Measurements from ENCODE around the gene CACNA1C.

The CACNA1C gene

GRCh38 chr12:2633176-2633824 is 580.5 kb downstream of the CACNA1C start:
- DNase-seq (ENCODE audit: low read depth in 3 of 3, low spot score in 1 of 3): no peak

GRCh38 chr12:2633825-2634200 is 581.0 kb downstream of the CACNA1C start:
- DNase-seq (ENCODE audit: low read depth in 3 of 3, low spot score in 1 of 3): no peak

- no peak for DNase-seq (ENCODE audit: low read depth in 3 of 3, low spot score in 1 of 3)
These were observed 581.7 kb downstream of the CACNA1C start for GRCh38 chr12:2634471-2634870.

- no peak for DNase-seq (ENCODE audit: low read depth in 3 of 3, low spot score in 1 of 3)
These were observed 584.1 kb downstream of the CACNA1C start for GRCh38 chr12:2636741-2637340.

GRCh38 chr12:2637371-2637770 is 584.6 kb downstream of the CACNA1C start:
- no peak for DNase-seq (ENCODE audit: low read depth in 3 of 3, low spot score in 1 of 3)

GRCh38 chr12:2638273-2639019 is 585.7 kb downstream of the CACNA1C start:
- DNase-seq (ENCODE audit: low read depth in 3 of 3, low spot score in 1 of 3): no peak

- no peak for DNase-seq (ENCODE audit: low read depth in 3 of 3, low spot score in 1 of 3)
These were observed 586.2 kb downstream of the CACNA1C start for GRCh38 chr12:2639020-2639298.

- no peak for DNase-seq (ENCODE audit: low read depth in 3 of 3, low spot score in 1 of 3)
These were observed 587.5 kb downstream of the CACNA1C start for GRCh38 chr12:2640281-2640680.

GRCh38 chr12:2640709-2641108 is 587.9 kb downstream of the CACNA1C start:
- DNase-seq (ENCODE audit: low read depth in 3 of 3, low spot score in 1 of 3): no peak

GRCh38 chr12:2641207-2641606 is 588.4 kb downstream of the CACNA1C start:
- DNase-seq (ENCODE audit: low read depth in 3 of 3, low spot score in 1 of 3): no peak

GRCh38 chr12:2641761-2642160 is 589.0 kb downstream of the CACNA1C start:
- no peak for DNase-seq (ENCODE audit: low read depth in 3 of 3, low spot score in 1 of 3)

- no peak for DNase-seq (ENCODE audit: low read depth in 3 of 3, low spot score in 1 of 3)
These were observed 589.5 kb downstream of the CACNA1C start for GRCh38 chr12:2642176-2642892.

- DNase-seq (ENCODE audit: low read depth in 3 of 3, low spot score in 1 of 3): no peak
These were observed 590.2 kb downstream of the CACNA1C start for GRCh38 chr12:2642896-2643425.

GRCh38 chr12:2643576-2644135 is 590.9 kb downstream of the CACNA1C start:
- no peak for DNase-seq (ENCODE audit: low read depth in 3 of 3, low spot score in 1 of 3)

GRCh38 chr12:2644683-2645405 is 592.1 kb downstream of the CACNA1C start:
- DNase-seq (ENCODE audit: low read depth in 3 of 3, low spot score in 1 of 3): no peak

GRCh38 chr12:2645460-2645859 is 592.7 kb downstream of the CACNA1C start:
- DNase-seq (ENCODE audit: low read depth in 3 of 3, low spot score in 1 of 3): no peak

GRCh38 chr12:2646341-2646740 is 593.6 kb downstream of the CACNA1C start:
- no peak for DNase-seq (ENCODE audit: low read depth in 3 of 3, low spot score in 1 of 3)

GRCh38 chr12:2647186-2647585 is 594.4 kb downstream of the CACNA1C start:
- DNase-seq (ENCODE audit: low read depth in 3 of 3, low spot score in 1 of 3): no peak

GRCh38 chr12:2648406-2648805 is 595.6 kb downstream of the CACNA1C start:
- no peak for DNase-seq (ENCODE audit: low read depth in 3 of 3, low spot score in 1 of 3)

- no peak for DNase-seq (ENCODE audit: low read depth in 3 of 3, low spot score in 1 of 3)
These were observed 596.6 kb downstream of the CACNA1C start for GRCh38 chr12:2649201-2650030.
